ENCODE measurements around the gene CMTM4. TPM values are rescaled to one million over a fixed set of nuclear protein-coding genes. Genes with fewer than 3 reads are reported as not detected.
"Not testable (repeated sequence)": the region's sequence is repeated elsewhere in the genome, so short reads cannot be mapped to it uniquely, and the experiment has no call there.

The CMTM4 gene
- polyA plus RNA-seq, 1 donor from 2014 or later, result 27.2 TPM

DNA sequence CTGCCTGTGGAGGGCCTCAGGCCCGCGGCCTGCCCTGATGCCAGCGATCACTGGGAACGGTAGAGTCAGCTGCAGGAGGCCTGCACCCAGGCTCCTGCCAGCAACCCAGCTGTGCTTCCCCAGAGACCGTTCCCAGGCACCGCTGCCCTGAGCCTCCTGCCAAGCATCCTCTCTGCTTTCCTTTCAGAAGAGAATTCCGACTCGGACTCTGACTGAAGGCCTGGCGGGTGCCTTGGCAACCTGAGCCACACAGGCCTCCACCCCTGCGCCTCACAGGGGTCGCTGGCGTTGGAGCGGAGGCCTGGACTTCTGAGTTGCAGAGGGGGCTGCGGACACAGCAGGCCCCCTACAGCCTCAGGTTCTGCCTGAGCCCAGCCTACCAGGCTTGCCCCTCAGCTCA lies 84.1 kb downstream of the CMTM4 start:
- no peak overlapping the region for H3K27ac ChIP-seq (ENCODE audit: low read length)
- no peak overlapping the region for H3K4me3 ChIP-seq (ENCODE audit: low read length)
- H3K27me3 ChIP-seq (ENCODE audit: insufficient read depth, low read depth, low read length), result no peaks in the 10 kb centered on the region
- H3F3A ChIP-seq (ENCODE audit: insufficient read depth, low read length, poor library complexity, severe bottlenecking), result no peaks in the 10 kb centered on the region
- H3K9ac ChIP-seq (ENCODE audit: low read length), result no peak overlapping the region
- TF ChIP-seq, protein P1, sequence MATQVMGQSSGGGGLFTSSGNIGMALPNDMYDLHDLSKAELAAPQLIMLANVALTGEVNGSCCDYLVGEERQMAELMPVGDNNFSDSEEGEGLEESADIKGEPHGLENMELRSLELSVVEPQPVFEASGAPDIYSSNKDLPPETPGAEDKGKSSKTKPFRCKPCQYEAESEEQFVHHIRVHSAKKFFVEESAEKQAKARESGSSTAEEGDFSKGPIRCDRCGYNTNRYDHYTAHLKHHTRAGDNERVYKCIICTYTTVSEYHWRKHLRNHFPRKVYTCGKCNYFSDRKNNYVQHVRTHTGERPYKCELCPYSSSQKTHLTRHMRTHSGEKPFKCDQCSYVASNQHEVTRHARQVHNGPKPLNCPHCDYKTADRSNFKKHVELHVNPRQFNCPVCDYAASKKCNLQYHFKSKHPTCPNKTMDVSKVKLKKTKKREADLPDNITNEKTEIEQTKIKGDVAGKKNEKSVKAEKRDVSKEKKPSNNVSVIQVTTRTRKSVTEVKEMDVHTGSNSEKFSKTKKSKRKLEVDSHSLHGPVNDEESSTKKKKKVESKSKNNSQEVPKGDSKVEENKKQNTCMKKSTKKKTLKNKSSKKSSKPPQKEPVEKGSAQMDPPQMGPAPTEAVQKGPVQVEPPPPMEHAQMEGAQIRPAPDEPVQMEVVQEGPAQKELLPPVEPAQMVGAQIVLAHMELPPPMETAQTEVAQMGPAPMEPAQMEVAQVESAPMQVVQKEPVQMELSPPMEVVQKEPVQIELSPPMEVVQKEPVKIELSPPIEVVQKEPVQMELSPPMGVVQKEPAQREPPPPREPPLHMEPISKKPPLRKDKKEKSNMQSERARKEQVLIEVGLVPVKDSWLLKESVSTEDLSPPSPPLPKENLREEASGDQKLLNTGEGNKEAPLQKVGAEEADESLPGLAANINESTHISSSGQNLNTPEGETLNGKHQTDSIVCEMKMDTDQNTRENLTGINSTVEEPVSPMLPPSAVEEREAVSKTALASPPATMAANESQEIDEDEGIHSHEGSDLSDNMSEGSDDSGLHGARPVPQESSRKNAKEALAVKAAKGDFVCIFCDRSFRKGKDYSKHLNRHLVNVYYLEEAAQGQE (IDR thresholded peaks at IDR 0.05; ENCODE audit: borderline replicate concordance), result no peak
- no peak for TF ChIP-seq TAF1 (IDR thresholded peaks at IDR 0.05; ENCODE audit: low read depth)
- TF ChIP-seq EP300 (conservative IDR thresholded peaks at IDR 0.05; ENCODE audit: poor library complexity, severe bottlenecking), result no peak
- TF ChIP-seq CTCF (IDR thresholded peaks at IDR 0.05; ENCODE audit: poor library complexity, severe bottlenecking), result no peak
- TF ChIP-seq POLR2AphosphoS5 (IDR thresholded peaks at IDR 0.05), result no peak
- TF ChIP-seq EZH2 (IDR thresholded peaks at IDR 0.05; ENCODE audit: borderline replicate concordance, insufficient read depth, low read length, poor library complexity, severe bottlenecking), result no peak
- no peak for TF ChIP-seq SMC3 (conservative IDR thresholded peaks at IDR 0.05; ENCODE audit: poor library complexity)
- no peak for TF ChIP-seq MXI1 (conservative IDR thresholded peaks at IDR 0.05; ENCODE audit: poor library complexity, severe bottlenecking)
- no peak for TF ChIP-seq RAD21 (conservative IDR thresholded peaks at IDR 0.05)
- H3K9me3 ChIP-seq (ENCODE audit: low read length), result no peaks in the 10 kb centered on the region
- H2AFZ ChIP-seq (ENCODE audit: low read depth, low read length), result no peak overlapping the region
- no peaks in the 10 kb centered on the region for H3K79me2 ChIP-seq (replicated peaks; ENCODE audit: insufficient read depth, low read length)
- no peak overlapping the region for H3K4me2 ChIP-seq (ENCODE audit: low read length)
- no peaks in the 10 kb centered on the region for H4K20me1 ChIP-seq (ENCODE audit: insufficient read depth)
- no peaks in the 10 kb centered on the region for H3K9me2 ChIP-seq (ENCODE audit: insufficient read depth, low read length)
- no peaks in the 10 kb centered on the region for H3K36me3 ChIP-seq (ENCODE audit: insufficient read depth, low read length)

- not testable (repeated sequence) for H3K9me3 ChIP-seq (ENCODE audit: low read length); H3K4me2 ChIP-seq (ENCODE audit: low read length); H3K4me3 ChIP-seq (ENCODE audit: low read length); H2AFZ ChIP-seq (ENCODE audit: low read depth, low read length); H3K27ac ChIP-seq (ENCODE audit: low read length); H3K36me3 ChIP-seq (ENCODE audit: insufficient read depth, low read length); H3K27me3 ChIP-seq (ENCODE audit: insufficient read depth, low read depth, low read length); H3K9me2 ChIP-seq (ENCODE audit: insufficient read depth, low read length); H3F3A ChIP-seq (ENCODE audit: insufficient read depth, low read length, poor library complexity, severe bottlenecking); H3K9ac ChIP-seq (ENCODE audit: low read length); H4K20me1 ChIP-seq (ENCODE audit: insufficient read depth); H3K79me2 ChIP-seq (replicated peaks; ENCODE audit: insufficient read depth, low read length)
Measured at GRCh38 chr16:66611911-66612310, 84.6 kb downstream of the CMTM4 start.
